ENCODE results near the gene CCDC172.
"Not testable (repeated sequence)": the region's sequence is repeated elsewhere in the genome, so short reads cannot be mapped to it uniquely, and the experiment has no call there.

The CCDC172 gene

DNA sequence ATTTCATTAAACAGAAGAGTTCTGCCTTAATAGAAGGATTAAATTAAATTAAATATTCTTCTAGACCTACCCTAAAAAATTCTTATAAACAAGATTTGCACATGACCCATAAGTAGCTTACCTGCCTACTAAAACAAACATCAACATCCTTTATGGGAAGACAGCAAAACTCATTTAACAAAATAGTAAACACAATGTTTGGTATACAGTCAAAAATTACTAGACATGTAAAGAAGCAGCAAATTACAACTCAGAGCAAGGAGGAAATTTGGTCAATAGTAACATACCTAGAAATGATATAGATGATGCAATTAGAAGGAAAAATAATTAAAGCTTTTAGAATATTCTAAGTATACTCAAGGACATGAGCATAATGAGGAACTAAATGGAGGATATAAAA lies 27.9 kb downstream of the CCDC172 start:
- no peak for DNase-seq

DNA sequence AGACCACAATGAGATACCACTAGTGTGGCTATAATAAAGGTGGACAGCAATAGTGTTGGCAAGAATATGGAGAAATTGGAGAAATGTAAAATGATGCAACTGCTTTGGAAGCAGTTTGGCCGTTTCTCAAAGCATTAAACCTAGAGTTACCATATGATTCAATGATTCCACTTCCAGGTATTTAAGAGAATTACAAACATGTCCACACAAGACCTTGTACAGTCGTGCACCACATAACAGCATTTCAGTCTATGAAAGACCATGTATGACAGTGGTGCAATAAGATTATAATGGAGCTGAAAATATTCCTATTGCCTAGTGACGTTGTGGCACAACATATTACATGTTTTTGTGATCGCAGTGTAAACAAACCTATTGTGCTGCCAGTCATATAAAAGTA lies 29.6 kb downstream of the CCDC172 start:
- DNase-seq: no peak

DNA sequence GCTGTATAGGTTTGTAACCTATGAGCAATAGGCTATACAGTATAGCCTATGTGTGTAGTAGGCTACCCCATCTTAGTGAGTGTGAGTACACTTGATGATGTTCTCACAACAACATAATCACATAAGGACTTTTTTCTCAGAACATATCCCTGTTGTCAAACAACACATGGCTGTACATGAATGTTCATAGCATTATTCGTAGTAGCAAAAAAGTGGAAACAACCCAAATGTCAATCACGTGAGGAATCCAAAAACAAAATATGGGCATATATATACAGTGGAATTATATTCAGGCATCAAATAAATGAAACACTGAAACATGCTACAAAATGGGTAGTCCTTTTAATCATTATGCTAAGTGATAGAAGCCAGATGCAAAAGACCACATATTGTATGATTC lies 31.1 kb downstream of the CCDC172 start:
- DNase-seq: no peak

DNA sequence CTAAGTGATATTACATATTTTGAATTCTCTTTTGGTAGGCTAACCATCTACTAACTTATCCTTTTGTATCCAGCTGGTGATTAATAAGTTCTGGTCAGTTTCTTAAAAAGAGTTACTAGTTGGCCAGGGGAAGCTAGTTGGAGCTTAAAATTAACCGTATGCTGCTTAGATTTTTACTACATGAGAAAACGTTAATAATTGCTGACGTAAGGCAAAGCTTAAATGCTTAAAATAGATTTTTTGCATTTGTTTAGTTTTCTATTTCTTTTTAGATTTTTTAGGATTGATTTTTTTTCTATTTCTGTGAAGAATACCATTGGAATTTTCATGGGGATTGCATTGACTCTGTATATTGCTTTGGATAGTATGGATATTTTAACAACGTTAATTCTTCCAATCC lies 32.6 kb downstream of the CCDC172 start:
- DNase-seq: no peak

DNA sequence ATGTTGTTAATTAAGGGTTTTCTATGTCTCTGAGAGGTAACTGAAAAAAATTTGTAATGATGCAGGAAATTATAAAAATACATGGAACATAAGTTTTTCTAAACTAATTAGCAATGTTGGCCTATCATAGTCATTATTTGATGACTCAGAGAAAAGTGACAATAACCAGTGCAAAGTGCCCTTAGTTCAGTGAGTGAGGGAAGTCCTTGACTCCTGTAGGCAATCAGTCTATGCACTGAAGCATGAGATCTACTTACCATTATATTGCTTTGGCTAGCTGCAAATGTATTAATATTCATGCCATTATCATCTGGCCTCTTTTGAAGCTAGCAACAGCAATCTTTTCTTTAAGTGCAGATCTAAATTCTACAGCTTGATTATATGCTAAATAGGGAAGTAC lies 40.6 kb downstream of the CCDC172 start:
- no peak for DNase-seq

DNA sequence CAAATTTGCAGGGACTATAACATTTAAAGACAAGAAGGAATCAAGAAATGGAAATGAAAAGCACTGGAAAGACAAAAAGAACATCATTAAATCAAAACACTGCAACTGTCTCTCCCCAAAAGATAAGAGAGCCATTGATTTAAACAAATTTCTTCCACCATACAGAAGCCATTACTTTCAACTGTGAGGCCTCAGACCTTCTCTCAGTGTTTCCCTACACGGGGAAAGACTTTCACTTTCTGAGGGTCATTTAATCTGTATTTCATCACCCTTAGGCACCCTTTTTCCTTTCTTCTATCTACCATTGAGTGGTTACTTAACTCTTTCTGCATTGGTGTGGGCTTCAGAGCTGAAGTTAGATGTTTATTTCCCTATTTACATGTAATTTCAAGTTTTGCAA lies 47.5 kb downstream of the CCDC172 start:
- no peak for DNase-seq

DNA sequence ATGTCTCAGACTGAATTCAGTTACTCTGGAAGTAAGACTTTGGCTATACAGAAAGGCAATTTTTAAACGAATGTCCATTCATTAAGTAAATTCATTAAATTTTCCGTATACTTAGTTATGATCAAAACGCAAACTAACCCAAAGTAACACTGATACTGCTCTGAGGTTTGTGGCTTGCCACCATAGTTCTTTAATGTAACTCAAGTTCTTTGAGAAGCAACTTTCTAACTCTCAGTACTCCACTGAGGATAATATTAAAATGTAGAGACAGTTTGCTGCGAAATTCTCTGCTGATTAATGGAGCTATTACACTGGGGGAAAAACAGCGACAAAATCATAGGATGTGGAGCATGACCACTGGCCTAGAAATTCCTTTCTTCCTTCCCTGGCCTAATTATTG lies 58.0 kb downstream of the CCDC172 start:
- no peak for DNase-seq

DNA sequence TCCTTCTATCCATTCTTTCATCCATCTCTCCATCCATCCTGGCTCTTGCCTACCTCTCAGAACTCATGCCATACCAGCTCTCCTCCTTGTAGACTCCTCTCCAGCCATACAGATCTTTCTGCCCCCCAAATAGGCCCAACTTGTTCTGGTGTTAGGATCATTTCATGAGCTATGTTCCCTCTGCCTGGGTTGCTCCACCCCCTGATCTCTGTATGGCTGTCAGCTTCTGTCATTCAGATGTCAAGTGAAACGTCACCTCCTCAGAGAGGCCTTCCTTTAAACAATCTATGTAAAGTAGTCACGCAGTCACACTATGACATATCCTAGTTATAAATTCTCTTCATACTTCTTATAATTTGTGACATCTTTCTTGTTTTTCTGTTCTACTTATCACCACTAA lies 61.1 kb downstream of the CCDC172 start:
- DNase-seq: no peak

DNA sequence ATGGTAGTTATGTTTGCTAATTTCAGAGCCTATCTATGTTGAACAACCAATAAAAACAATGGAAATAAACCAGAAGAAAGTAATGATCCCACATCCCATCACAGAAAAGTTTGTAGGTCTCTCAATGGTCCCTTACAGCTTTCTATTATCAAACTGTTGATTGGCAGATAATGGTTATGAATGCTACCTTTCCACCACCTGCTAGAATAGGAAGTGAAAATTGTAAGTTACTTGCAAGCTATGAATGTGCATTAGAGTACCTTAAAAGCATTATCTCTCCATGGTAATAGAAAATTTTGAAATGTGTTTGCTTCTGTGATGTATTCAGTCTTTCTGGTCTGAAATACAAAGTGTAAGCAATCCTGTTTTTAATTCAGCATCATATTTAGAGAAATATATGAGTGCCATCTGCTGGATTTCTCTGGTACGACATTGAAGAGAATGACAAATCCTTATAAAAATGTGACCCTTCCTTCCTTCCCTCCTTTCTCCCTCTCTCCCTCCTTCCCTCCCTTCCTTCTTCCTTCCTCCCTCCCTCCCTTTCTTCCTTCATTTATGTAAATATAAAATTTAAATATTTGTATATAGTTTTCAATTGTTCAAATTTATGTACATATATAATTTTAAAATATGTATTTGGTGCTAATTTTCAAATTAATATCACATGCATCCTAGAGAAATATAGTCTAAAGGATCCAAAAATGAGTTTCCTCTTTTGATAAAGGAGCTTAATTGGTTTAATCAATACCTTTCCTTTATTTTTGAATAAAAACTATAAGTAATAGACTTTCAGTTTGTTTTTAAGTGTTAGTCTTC lies 62.0 kb downstream of the CCDC172 start:
- DNase-seq: no peak

DNA sequence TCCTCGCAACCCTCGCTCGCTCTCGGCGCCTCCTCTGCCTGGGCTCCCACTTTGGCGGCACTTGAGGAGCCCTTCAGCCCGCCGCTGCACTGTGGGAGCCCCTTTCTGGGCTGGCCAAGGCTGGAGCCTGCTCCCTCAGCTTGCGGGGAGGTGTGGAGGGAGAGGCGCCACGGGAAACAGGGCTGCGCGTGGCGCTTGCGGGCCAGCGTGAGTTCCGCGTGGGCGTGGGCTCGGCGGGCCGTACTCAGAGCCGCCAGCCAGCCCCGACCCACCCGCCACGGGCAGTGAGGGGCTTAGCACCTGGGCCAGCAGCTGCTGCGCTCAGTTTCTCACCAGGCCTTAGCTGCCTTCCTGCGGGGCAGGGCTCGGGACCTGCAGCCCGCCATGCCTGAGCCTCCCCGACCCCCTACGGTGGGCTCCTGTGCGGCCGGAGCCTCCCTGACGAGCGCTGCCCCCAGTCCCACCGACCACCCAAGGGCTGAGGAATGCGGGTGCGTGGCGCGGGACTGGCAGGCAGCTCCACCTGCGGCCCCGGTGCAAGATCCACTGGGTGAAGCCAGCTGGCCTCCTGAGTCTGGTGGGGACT lies 69.1 kb downstream of the CCDC172 start:
- not testable (repeated sequence) for DNase-seq

DNA sequence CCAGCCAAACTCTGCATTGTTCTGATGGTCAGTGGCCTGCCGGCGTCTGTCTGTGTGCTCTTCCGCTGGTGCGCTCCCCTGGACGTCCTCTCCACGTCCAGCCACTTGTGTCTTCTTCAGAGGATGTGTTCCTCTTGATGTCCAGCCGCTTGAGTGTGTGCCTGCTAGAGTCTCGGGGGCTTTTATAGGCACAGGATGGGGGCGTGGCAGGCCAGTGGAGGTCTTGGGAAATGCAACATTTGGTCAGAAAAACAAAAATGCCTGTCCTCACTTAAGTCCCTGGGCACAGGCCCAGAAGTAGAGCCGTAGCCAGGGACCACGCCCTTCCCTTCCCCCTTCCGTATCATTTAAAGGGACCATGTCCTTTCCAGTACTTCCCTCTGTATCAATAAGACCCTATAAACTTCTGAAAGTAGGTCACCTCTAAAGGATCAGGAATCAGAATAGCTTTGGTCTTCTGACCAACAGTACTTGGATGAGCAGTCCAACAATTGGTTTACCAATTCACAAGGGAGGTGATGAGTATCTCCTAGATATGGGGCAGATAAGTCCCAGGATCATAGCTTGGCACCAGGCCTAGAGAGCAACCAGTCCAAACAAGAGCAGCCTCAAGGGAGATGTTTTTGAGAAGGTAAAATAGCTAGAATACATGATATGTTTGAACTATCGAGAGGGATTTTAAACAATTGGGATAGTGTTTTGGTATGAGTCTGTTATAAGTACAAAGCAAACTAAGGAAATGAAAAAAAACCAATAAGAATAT lies 71.2 kb downstream of the CCDC172 start:
- DNase-seq: no peak

DNA sequence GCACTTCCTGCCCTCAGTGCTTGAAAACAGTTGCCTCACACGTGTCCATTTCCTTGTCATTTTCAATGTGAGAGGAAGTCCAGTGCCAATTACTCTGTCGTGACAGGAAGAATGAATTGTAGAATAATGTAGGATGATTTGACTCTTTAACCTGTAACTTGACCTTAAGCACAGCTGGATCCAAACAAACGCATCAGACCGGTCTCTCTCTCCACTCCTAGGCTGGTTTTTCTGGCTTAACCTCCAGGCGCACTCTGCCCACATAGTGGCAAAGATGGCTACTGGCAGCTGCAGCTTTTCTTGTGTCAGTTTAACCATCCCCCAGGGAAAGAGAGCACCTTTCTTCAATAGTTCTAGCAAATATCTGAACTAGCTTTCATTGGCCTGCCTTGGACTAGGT lies 74.0 kb downstream of the CCDC172 start:
- no peak for DNase-seq

DNA sequence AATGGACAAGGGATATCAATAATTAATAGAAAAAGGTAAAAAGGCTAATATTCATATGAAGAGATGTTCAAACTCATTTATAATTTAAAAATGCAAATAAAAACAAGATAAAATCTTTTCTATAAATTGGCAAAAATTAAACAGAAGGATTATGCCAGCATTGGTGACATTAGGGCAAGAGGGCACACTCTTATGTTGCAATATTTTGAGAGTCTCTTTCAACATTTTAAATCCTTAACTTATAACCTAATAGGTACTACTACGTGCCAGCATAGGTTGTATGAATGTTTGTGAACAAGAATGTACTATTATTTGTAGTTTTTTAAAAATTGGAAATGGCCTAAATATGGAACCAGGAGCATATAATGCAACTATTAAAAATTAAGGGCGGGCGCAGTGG lies 78.6 kb downstream of the CCDC172 start:
- no peak for DNase-seq

DNA sequence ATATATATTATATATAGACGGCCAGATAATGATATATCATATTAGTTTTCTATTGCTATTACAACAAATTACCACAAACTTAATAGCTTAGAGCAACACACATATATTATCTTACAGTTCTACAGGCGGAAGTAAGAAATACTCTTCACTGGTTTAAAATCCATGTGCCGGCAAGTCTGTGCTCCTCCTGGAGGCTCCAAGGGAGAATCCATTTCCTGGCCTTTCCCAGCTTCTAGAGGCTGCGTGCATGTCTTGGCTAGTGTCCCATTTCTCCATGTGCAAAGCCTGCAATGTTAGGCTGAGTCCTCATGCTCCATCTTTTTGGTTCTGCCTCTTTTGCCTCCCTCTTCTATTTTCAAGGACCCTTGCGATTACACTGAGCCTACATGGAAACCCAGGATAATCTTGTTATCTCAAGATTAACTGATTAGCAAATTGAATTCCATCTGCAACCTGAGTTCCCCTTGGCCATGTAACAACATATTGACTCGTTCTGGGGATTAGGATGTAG lies 79.5 kb downstream of the CCDC172 start:
- DNase-seq: no peak

DNA sequence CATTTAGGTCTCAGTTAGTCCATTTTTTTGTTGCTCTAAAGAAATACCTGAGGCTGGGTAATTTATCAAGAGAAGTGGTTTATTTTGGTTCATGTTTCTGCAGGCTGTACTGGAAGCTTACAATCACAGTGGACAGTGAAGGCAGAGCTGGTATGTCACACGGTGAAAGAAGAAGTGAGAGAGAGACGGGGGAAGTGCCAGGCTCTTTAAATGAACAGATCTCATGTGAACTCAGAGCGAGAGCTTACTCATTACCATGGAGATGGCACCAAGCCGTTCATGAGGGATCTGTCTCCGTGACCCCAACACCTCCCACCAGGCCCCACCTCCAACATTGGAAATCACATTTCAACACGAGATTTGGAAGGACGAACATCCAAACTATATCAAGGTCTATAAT lies 84.5 kb downstream of the CCDC172 start:
- DNase-seq: no peak

DNA sequence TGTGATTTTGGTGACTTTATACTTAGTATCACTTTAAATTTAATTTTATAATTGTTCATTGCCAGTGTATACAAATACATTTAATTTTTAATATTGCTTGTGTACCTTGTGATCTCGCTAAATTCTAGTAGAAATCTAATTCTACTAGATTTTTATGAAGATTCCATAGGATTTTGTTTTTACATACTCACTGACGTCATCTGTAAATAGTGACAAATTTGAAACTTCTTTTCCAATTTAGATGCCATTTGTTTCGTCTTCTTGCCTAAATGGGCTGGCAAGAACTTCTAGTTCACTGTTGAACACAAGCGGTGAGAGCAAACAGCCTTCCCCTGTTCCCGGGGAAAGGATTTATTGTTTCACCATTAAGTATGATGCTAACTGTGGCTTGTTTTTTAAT lies 86.1 kb downstream of the CCDC172 start:
- DNase-seq: no peak

DNA sequence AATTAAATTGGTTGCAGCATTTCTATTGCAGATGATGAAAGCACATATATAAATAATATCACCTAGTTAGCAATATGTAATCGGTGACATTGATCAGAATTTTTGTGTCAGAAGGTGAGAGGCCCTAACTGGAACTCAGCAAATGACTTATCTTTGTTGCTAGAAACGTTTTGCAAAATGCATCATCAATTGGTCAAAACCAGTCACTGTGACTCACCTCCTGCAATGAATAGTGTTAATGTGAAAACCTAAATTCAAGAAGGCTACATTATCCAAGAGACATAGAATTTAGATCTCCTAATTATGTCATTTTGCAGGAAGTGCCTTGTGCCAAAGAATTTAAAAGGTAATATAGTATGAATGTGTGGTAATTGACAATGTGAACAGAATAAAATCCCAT lies 93.6 kb downstream of the CCDC172 start:
- DNase-seq: no peak

DNA sequence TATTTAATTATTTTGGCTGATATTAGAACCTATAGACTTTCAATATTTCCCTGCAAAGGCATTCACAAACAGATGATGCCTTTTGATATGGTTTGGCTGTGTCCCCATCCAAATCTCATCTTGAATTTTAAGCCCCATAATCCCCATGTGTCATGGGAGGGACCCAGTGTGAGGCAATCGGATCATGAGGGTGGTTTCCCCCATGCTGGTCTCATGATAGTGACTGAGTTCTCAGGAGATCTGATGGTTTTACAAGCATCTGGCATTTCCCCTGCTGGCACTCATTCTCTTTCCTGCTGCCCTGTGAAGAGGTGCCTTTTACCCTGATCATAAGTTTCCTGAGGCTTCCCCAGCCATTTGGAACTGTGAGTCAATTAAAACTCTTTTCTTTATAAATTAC lies 94.1 kb downstream of the CCDC172 start:
- no peak for DNase-seq

DNA sequence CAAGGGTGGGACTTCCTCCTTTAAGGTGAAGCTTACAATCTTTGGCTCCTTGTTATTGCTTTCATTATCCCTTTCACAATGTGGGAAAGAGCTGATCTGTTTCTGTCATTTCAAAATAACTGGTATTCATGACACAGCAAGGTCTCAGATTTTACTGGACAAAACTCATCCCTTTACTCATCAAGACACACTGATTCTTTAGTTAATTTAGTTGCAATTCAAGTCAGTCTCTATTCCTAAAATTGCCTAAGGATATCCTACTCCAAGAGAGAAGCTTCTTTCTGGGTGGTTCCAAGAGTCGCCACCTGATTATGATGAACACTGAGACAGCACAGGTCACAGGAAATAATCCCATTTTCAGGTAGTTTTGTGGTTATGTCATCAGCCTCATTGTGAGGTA lies 97.6 kb downstream of the CCDC172 start:
- no peak for DNase-seq

DNA sequence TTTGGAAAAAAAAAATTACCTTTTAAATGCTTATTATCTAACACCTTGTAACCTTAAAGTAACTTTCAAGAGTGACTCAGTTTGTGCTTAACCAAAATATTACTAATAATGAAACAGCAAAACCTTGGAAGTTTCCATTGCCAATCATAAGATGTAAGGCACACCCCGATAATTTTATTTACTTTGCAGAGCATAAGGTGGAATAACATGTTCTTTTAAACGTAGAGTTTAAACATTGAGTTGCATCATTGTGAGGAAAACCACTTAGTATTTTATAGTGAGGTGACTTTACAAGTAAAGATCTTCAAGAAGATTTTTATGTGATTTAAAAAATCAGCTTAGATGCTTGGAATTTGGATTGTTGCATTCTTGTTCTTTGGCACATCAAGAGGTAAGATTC lies 103.4 kb downstream of the CCDC172 start, which contains the start of gene PNLIPRP3:
TSS of gene PNLIPRP3 (plus strand) at position 177 of the 400 bp plus-strand sequence. CDS start at position 343, 166 bp downstream.
- DNase-seq: no peak

DNA sequence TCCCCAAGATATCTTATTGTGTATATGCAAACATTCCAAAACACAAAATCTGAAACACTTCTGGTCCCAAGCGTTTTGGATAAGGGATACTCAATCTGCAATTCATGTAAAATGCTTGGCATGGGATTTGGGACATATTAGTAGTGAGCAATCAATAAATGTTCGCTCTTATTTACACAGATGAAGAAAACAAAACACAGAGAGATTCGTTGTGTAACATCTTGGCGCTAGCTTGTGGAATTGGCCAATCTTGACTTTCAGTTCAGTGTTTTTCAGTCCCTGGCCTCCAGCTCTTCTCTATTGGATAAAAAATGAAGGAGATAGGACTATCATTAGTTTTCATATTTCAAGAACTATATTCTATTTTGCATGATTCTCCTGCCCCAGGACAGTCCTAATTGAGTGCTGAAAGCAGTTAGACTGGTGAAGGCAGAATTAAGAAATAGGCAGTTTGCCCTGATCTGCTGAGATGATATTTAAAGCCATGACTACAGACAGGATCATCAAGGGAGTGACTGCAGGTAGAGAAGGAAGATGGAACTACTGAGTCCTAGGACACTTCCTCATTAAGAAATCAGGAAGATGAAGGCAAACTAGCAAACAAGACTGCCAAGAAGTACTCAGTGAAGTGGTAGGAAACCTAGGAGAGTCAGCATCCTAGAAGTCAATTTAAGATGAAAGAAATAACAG lies 105.2 kb downstream of the CCDC172 start:
- no peak for DNase-seq

Data from CD4-positive, alpha-beta T cell treated with Interleukin-12 subunit alpha and Interleukin-12 subunit beta, for 1 hour (primary cell).